Gastrocnemius medialis (tissue), 4 donors: ENCODE results near the gene STAC2. TPM values are rescaled to one million over a fixed set of nuclear protein-coding genes. Genes with fewer than 3 reads are reported as not detected.
"Not testable (repeated sequence)": the region's sequence is repeated elsewhere in the genome, so short reads cannot be mapped to it uniquely, and the experiment has no call there.

Experiments
- ATAC-seq, 2 donors: fragments of 150-250 bp; one replicate each; pipeline ENCODE4 v1.9.1; 2016
- DNase-seq, 2 donors: peaks; one replicate each; pipeline ENCODE4 v3.0.0-alpha.2; 2019
- H3K27ac ChIP-seq, 4 donors: fragments of 200-600 bp; sonication (generic); 1 replicate in 1 of 4; 2 replicates in 3 of 4; pipeline ENCODE4 v1.5.1; 2016 to 2018; ENCODE audit warnings: mild to moderate bottlenecking in 2 of 4, moderate library complexity in 1 of 4
- H3K27me3 ChIP-seq, 3 donors: fragments of 200-600 bp; sonication (generic) in 2 of 3; 1 replicate in 1 of 3; 2 replicates in 2 of 3; pipeline versions ENCODE4 v1.5.1 to v1.6.0; 2016 to 2019; ENCODE audit warnings: mild to moderate bottlenecking in 1 of 3, moderate library complexity in 1 of 3
- H3K36me3 ChIP-seq, 2 donors: fragments of 200-600 bp; sonication (generic) in 1 of 2; one replicate each; pipeline ENCODE4 v1.5.1; 2017 to 2018
- H3K4me1 ChIP-seq, 2 donors: fragments of 200-600 bp; sonication (generic) in 1 of 2; one replicate each; pipeline ENCODE4 v1.5.1; 2016 to 2017; ENCODE audit warnings: mild to moderate bottlenecking in 2 of 2
- H3K4me3 ChIP-seq, 4 donors: fragments of 200-600 bp; sonication (generic) in 3 of 4; 1 replicate in 1 of 4; 2 replicates in 3 of 4; pipeline ENCODE4 v1.5.1; 2016 to 2019; ENCODE audit warnings: mild to moderate bottlenecking in 2 of 4
- H3K9me3 ChIP-seq, 3 donors: fragments of 200-600 bp; sonication (generic) in 2 of 3; 1 replicate in 1 of 3; 2 replicates in 2 of 3; pipeline ENCODE4 v1.5.1; 2016 to 2019
- CTCF ChIP-seq, 5 experiments: fragments of 450-650 bp in 3 of 5; fragments of 200-600 bp in 2 of 5; sonication (generic) in 2 of 5; IDR thresholded peaks in 4 of 5; conservative IDR thresholded peaks in 1 of 5; 1 replicate in 4 of 5; 2 replicates in 1 of 5; pipeline ENCODE4 v1.5.1; 2016 to 2019; ENCODE audit warnings: antibody characterized with exemption in 5 of 5, mild to moderate bottlenecking in 3 of 5, moderate library complexity in 3 of 5
- POLR2A ChIP-seq, 2 donors: fragments of 450-650 bp; IDR thresholded peaks; one replicate each; pipeline ENCODE4 v1.6.1; 2017; ENCODE audit warnings: antibody characterized with exemption in 2 of 2, mild to moderate bottlenecking in 2 of 2, moderate library complexity in 2 of 2
- in situ Hi-C, 4 donors: fragments of 200-750 bp; cut with MboI; loops; one replicate each; pipeline versions ENCODE4 v1.15.0 to v1.8.0; 2017; ENCODE audit warnings: low sequenced_read_pairs in 4 of 4
- intact Hi-C: fragments of 100-400 bp; cut with DNase I; formaldehyde crosslinking; loops from one replicate; pipeline ENCODE4 v1.15.1; 2023; ENCODE audit warnings: low total_unique reads
- total RNA-seq, 4 donors: library from RNA; depleted of rRNA; stranded (reverse); fragments of >200 nt; gene quantifications; one replicate each; pipeline versions ENCODE4 v1.1.0 to v1.2.3, GENCODE V29; 2016

STAC2 gene
- total RNA-seq, 4 donors from 2014 or later, result not detected

GRCh38 chr17:39169101-39169500 is 56.6 kb downstream of the STAC2 start:
- no peaks in the 10 kb centered on the region for H3K9me3 ChIP-seq
- no peaks in the 10 kb centered on the region for H3K36me3 ChIP-seq
- no peak for DNase-seq
- in situ Hi-C loops, result loop anchor here in 2 of 4 donors (10.0 to 25.0 kb wide), 3 partner anchors 66 to 307 kb away; partner anchors contain the start of genes LASP1 (in 1 of the 2) and RPL23 (in 1 of the 2)
- ATAC-seq, result no peak
- TF ChIP-seq POLR2A (IDR thresholded peaks at IDR 0.05) (no peak), CTCF (IDR thresholded peaks at IDR 0.05 in 4 of 5, conservative IDR thresholded peaks at IDR 0.05 in 1 of 5) (no peak)
- H3K4me1 ChIP-seq, result peaks cover 5 to 12% of the 10 kb centered on the region in 2 donors
- intact Hi-C loops, result no loop called here
- no peak overlapping the region for H3K27ac ChIP-seq
- H3K4me3 ChIP-seq, result no peak overlapping the region
- H3K27me3 ChIP-seq, result no peaks in the 10 kb centered on the region

- H3K27me3 ChIP-seq, H3K4me3 ChIP-seq, intact Hi-C loops, ATAC-seq, DNase-seq, H3K9me3 ChIP-seq, H3K27ac ChIP-seq, H3K36me3 ChIP-seq: not testable (repeated sequence)
- H3K4me1 ChIP-seq, result peaks cover 8 to 14% of the 10 kb centered on the region in 2 donors
- in situ Hi-C loops, result loop anchor here in 2 of 4 donors (10.0 to 25.0 kb wide), 3 partner anchors 66 to 306 kb away; partner anchors contain the start of genes LASP1 (in 1 of the 2) and RPL23 (in 1 of the 2)
These were observed 57.2 kb downstream of the STAC2 start for GRCh38 chr17:39168503-39168902.

- TF ChIP-seq POLR2A (IDR thresholded peaks at IDR 0.05) (no peak), CTCF (IDR thresholded peaks at IDR 0.05 in 4 of 5, conservative IDR thresholded peaks at IDR 0.05 in 1 of 5) (no peak)
- H3K4me1 ChIP-seq, result peaks cover 8 to 14% of the 10 kb centered on the region in 2 donors
- H3K4me3 ChIP-seq, result no peak overlapping the region
- DNase-seq (no peak), ATAC-seq (no peak)
- H3K27ac ChIP-seq, result no peak overlapping the region
- H3K9me3 ChIP-seq, result no peaks in the 10 kb centered on the region
- in situ Hi-C loops (loop anchor here in 2 of 4 donors (10.0 to 25.0 kb wide), 3 partner anchors 67 to 305 kb away; partner anchors contain the start of genes LASP1 (in 1 of the 2) and RPL23 (in 1 of the 2)), intact Hi-C loops (no loop called here)
- no peaks in the 10 kb centered on the region for H3K27me3 ChIP-seq
- no peaks in the 10 kb centered on the region for H3K36me3 ChIP-seq
These were observed 58.3 kb downstream of the STAC2 start for GRCh38 chr17:39167476-39167875.

GRCh38 chr17:39166437-39167335 is 59.1 kb downstream of the STAC2 start:
- in situ Hi-C loops (loop anchor here in 2 of 4 donors (10.0 to 25.0 kb wide), 3 partner anchors 68 to 304 kb away; partner anchors contain the start of genes LASP1 (in 1 of the 2) and RPL23 (in 1 of the 2)), intact Hi-C loops (no loop called here)
- H3K27ac ChIP-seq, result no peak overlapping the region
- H3K9me3 ChIP-seq, result no peaks in the 10 kb centered on the region
- H3K4me3 ChIP-seq, result no peak overlapping the region
- no peak for DNase-seq
- no peaks in the 10 kb centered on the region for H3K27me3 ChIP-seq
- H3K4me1 ChIP-seq, result peaks cover 8 to 14% of the 10 kb centered on the region in 2 donors
- TF ChIP-seq POLR2A (IDR thresholded peaks at IDR 0.05), result no peak
- no peak for TF ChIP-seq CTCF (IDR thresholded peaks at IDR 0.05 in 4 of 5, conservative IDR thresholded peaks at IDR 0.05 in 1 of 5)
- no peaks in the 10 kb centered on the region for H3K36me3 ChIP-seq
- no peak for ATAC-seq

GRCh38 chr17:39165841-39166349 is 59.9 kb downstream of the STAC2 start, which contains the start of gene ARL5C:
Gene ARL5C (minus strand): TSS chr17:39166161. CDS start chr17:39165760, 401 bp downstream.
- Histone ChIP-seq H3K36me3 (no peaks in the 10 kb centered on the region), H3K4me3 (peak within 1 kb of the TSS; percentile 57 to 67 (median 58)), H3K9me3 (no peaks in the 10 kb centered on the region), H3K27me3 (no peaks in the 10 kb centered on the region), H3K4me1 (peaks cover 8 to 14% of the 10 kb centered on the region in 2 donors), H3K27ac (peak within 1 kb of the TSS; percentile 7 to 45 (median 16))
- ATAC-seq (no peak), DNase-seq (no peak)
- intact Hi-C loops (loop anchor here (2.0 kb wide), 1 partner anchor 79 kb away; no protein-coding TSS in a partner anchor), in situ Hi-C loops (loop anchor here in 2 of 4 donors (10.0 to 25.0 kb wide), 3 partner anchors 69 to 304 kb away; partner anchors contain the start of genes LASP1 (in 1 of the 2) and RPL23 (in 1 of the 2))
- TF ChIP-seq CTCF (IDR thresholded peaks at IDR 0.05 in 4 of 5, conservative IDR thresholded peaks at IDR 0.05 in 1 of 5) (no peak), POLR2A (IDR thresholded peaks at IDR 0.05) (no peak)
